HL-60 (cell line): ENCODE measurements around the gene RGMA.

ENCODE experiments used
- GABPA ChIP-seq: IDR thresholded peaks from 2 replicates; pipeline ENCODE4 v1.6.1; 2012; ENCODE audit warnings: low read depth
- TF ChIP-seq, protein P1 (sequence below): IDR thresholded peaks from one replicate; pipeline ENCODE4 v1.5.1; 2011; ENCODE audit warnings: low read length, control low read depth, inconsistent platforms; ENCODE audit not compliant: insufficient read depth

DNA sequence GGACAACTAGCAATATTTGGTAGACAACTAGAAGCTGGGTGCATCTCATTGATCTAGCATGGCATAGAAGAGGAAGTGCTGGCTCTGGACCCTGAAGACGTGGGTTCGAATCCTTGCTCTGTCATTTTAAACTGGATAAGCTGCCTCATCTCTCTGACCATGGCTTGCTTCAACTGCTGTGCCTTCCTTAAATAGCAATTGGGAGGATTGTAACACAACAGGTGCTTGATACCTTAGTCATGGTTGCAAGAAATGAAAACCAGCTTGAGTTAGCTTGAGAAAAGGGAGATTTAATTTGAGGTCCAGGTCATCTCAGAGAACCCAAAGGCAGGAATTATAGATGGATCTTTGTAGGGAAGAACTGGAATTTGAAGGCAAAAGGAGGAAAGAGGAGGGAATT, 14.8 kb upstream of the RGMA start:
- TF ChIP-seq, protein P1, sequence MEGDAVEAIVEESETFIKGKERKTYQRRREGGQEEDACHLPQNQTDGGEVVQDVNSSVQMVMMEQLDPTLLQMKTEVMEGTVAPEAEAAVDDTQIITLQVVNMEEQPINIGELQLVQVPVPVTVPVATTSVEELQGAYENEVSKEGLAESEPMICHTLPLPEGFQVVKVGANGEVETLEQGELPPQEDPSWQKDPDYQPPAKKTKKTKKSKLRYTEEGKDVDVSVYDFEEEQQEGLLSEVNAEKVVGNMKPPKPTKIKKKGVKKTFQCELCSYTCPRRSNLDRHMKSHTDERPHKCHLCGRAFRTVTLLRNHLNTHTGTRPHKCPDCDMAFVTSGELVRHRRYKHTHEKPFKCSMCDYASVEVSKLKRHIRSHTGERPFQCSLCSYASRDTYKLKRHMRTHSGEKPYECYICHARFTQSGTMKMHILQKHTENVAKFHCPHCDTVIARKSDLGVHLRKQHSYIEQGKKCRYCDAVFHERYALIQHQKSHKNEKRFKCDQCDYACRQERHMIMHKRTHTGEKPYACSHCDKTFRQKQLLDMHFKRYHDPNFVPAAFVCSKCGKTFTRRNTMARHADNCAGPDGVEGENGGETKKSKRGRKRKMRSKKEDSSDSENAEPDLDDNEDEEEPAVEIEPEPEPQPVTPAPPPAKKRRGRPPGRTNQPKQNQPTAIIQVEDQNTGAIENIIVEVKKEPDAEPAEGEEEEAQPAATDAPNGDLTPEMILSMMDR = no peak
- TF ChIP-seq GABPA = no peak
